GM23248 (cell line): ENCODE results near the gene MAP3K9.

Experiments
- EZH2 ChIP-seq: fragments of 200-600 bp; sonication (generic); IDR thresholded peaks from 2 replicates; pipeline ENCODE4 v1.6.1; 2018; ENCODE audit warnings: antibody characterized with exemption, mild to moderate bottlenecking; ENCODE audit not compliant: insufficient read depth, poor library complexity, severe bottlenecking
- EZH2phosphoT487 ChIP-seq: fragments of 200-600 bp; sonication (generic); IDR thresholded peaks from 2 replicates; pipeline ENCODE4 v1.6.1; 2018; ENCODE audit warnings: antibody characterized with exemption, moderate library complexity, mild to moderate bottlenecking, low read depth; ENCODE audit not compliant: insufficient read depth

GRCh38 chr14:70812124-70812818, 3.0 kb upstream of the MAP3K9 start:
- no peak for TF ChIP-seq EZH2phosphoT487
- TF ChIP-seq EZH2 = no peak
